Hepatocyte (in vitro differentiated cells): ENCODE data around the gene GTF2F1.

ENCODE experiments used
- CTCF ChIP-seq: fragments of 200-600 bp; sonication (generic); IDR thresholded peaks from 2 replicates; pipeline ENCODE4 v1.5.1; 2016; ENCODE audit warnings: antibody characterized with exemption, mild to moderate bottlenecking; ENCODE audit not compliant: poor library complexity
- EZH2 ChIP-seq: fragments of 200-600 bp; sonication (generic); IDR thresholded peaks from 2 replicates; pipeline ENCODE4 v1.6.1; 2016; ENCODE audit warnings: antibody characterized with exemption, mild to moderate bottlenecking, borderline replicate concordance
- EZH2phosphoT487 ChIP-seq: fragments of 200-600 bp; sonication (generic); IDR thresholded peaks from one replicate; pipeline ENCODE4 v1.6.1; 2018; ENCODE audit warnings: antibody characterized with exemption, mild to moderate bottlenecking, low read depth, moderate library complexity; ENCODE audit not compliant: unreplicated experiment, severe bottlenecking

GRCh38 chr19:6373096-6373812 lies 19.7 kb downstream of the GTF2F1 start:
- no peak for TF ChIP-seq CTCF
- no peak for TF ChIP-seq EZH2
- TF ChIP-seq EZH2phosphoT487: no peak
